ENCODE data around the gene GCLC. TPM values are rescaled to one million over a fixed set of nuclear protein-coding genes. Genes with fewer than 3 reads are reported as not detected.

The GCLC gene
- total RNA-seq, 6 donors from 2014 or later = 21.9 to 60.2 (median 27.2) TPM

DNA sequence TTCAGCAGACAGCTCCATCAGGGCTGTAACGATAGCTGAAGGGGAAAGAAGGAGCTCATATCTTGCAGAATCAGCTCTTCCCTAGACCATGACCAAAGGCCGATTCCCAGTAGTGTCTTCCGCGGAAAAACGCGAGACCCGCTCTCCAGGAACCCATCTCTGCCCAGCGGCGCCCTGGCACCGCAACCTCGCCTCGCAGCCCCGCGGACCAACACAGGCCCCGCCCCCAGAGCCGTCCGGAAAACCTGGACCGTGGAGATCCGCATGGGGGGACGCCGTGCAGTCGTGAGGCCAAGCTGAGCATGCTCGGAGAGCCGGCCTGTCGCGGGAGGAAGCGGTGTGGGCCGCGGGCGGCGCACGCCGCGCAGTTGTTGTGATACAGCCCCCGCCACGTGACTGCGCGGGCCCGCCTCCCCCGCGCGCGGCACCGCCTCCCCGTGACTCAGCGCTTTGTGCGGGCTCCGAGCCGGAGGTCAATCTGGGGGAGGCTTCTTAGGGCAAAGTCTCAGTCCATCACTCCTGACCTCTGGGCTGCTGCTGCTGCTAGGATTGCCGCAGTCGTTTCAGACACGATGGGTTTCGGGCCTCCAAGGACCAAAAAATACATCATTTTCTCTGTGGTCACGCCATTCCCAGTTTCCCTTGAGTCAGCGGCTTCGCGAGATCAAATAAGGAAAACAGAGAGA, 3.1 kb upstream of the GCLC start:
- peaks cover 0 to 1% (median 0%) of the 10 kb centered on the region in 4 donors for H3K27me3 ChIP-seq
- ATAC-seq (ENCODE audit: low FRiP score in 2 of 2) = peak; percentile 95 to 97
- 1 to 3% methylated on average over 21 to 57 of the region's 57 CpGs for WGBS, 2 donors
- no peaks in the 10 kb centered on the region for H3K9me3 ChIP-seq
- H3K36me3 ChIP-seq = no peaks in the 10 kb centered on the region
- DNase-seq = peak; percentile 97 to 99
- H3K4me3 ChIP-seq = peak overlapping the region; percentile 47 to 64 (median 59)
- TF ChIP-seq, protein P1, sequence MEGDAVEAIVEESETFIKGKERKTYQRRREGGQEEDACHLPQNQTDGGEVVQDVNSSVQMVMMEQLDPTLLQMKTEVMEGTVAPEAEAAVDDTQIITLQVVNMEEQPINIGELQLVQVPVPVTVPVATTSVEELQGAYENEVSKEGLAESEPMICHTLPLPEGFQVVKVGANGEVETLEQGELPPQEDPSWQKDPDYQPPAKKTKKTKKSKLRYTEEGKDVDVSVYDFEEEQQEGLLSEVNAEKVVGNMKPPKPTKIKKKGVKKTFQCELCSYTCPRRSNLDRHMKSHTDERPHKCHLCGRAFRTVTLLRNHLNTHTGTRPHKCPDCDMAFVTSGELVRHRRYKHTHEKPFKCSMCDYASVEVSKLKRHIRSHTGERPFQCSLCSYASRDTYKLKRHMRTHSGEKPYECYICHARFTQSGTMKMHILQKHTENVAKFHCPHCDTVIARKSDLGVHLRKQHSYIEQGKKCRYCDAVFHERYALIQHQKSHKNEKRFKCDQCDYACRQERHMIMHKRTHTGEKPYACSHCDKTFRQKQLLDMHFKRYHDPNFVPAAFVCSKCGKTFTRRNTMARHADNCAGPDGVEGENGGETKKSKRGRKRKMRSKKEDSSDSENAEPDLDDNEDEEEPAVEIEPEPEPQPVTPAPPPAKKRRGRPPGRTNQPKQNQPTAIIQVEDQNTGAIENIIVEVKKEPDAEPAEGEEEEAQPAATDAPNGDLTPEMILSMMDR (IDR thresholded peaks at IDR 0.05) = peak in 4 of 6 experiments; percentile 10 to 57 (median 22)
- peak; percentile 48 to 90 for TF ChIP-seq POLR2AphosphoS5 (IDR thresholded peaks at IDR 0.05)
- TF ChIP-seq POLR2A (IDR thresholded peaks at IDR 0.05) = peak in 1 of 4 donors; percentile 69
- TF ChIP-seq EP300 (IDR thresholded peaks at IDR 0.05) = peak in 1 of 4 donors; percentile 80
- peak overlapping the region; percentile 75 to 87 (median 82) for H3K27ac ChIP-seq
- peaks cover 14 to 34% (median 16%) of the 10 kb centered on the region in 4 donors for H3K4me1 ChIP-seq

DNA sequence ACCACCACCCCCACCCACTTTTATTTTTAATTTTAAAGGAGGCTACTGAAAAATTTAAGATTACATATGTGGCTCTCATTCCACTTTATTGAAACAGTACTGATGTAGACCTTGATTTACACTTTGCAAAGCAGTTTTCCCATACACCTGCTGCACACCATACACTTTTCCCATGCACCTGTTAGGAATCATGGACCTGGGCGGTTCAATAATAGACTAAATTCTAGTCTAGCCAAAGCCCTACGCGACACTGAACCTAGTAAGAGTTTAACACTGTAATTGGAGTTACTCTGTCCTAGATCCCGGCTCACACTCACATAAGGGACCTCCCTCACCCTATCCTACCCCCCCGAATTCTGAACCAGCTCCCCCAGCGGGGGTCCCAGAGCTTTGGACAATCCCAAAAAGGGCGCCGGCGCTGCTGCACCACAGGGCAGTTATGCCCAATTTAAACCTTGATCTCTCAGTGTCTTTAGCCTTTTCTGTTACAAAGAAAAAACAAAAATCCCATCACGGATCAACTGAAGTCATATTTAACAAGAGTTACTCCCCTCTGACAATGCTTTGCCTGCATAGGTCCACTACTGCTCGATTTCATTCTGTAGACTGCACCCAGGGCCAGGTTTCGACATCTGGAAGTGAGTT, 2.4 kb upstream of the GCLC start:
- Histone ChIP-seq H3K27me3 (peaks cover 0 to 1% (median 0%) of the 10 kb centered on the region in 4 donors), H3K9me3 (no peaks in the 10 kb centered on the region), H3K27ac (peak overlapping the region; percentile 48 to 87 (median 82)), H3K36me3 (no peaks in the 10 kb centered on the region), H3K4me1 (peaks cover 14 to 39% (median 19%) of the 10 kb centered on the region in 4 donors), H3K4me3 (peak overlapping the region; percentile 47 to 64 (median 59))
- ATAC-seq (ENCODE audit: low FRiP score in 2 of 2) (peak; percentile 3 to 19), DNase-seq (peak in 1 of 2 donors; percentile 20)
- 15 to 20% methylated on average over 11 to 12 of the region's 12 CpGs for WGBS, 2 donors
- TF ChIP-seq POLR2AphosphoS5 (IDR thresholded peaks at IDR 0.05) (no peak), POLR2A (IDR thresholded peaks at IDR 0.05) (no peak), EP300 (IDR thresholded peaks at IDR 0.05) (no peak)
- TF ChIP-seq, protein P1 (IDR thresholded peaks at IDR 0.05) = no peak

DNA sequence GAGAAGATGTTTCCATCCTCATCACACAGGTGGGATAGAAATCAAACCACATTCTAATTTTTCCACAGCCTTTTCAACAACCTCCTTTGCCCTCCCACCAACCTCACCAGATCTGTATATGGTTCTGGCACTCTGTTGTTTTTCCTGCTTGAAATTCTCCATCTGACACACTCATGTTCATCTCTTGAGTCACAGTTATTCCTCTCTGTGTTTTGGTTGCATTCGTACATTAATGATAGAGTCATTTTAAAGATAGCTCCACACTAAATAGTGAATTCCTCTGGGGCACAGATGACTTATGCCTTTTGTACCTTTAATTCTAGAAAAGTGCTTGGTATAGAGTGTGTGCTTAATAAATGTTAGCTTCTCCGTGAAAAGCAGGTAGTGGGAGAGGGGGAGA, 1.4 kb upstream of the GCLC start:
- ATAC-seq (ENCODE audit: low FRiP score in 2 of 2) (no peak), DNase-seq (no peak)
- Histone ChIP-seq H3K27me3 (peaks cover 0 to 1% (median 0%) of the 10 kb centered on the region in 4 donors), H3K4me3 (no peak overlapping the region), H3K9me3 (no peaks in the 10 kb centered on the region), H3K4me1 (peaks cover 14 to 39% (median 19%) of the 10 kb centered on the region in 4 donors), H3K27ac (no peak overlapping the region), H3K36me3 (no peaks in the 10 kb centered on the region)
- 74 to 85% methylated on average over 2 of the region's 2 CpGs for WGBS, 2 donors
- TF ChIP-seq POLR2AphosphoS5 (IDR thresholded peaks at IDR 0.05) = no peak
- no peak for TF ChIP-seq POLR2A (IDR thresholded peaks at IDR 0.05)
- TF ChIP-seq EP300 (IDR thresholded peaks at IDR 0.05) = no peak
- TF ChIP-seq, protein P1 (IDR thresholded peaks at IDR 0.05) = no peak

DNA sequence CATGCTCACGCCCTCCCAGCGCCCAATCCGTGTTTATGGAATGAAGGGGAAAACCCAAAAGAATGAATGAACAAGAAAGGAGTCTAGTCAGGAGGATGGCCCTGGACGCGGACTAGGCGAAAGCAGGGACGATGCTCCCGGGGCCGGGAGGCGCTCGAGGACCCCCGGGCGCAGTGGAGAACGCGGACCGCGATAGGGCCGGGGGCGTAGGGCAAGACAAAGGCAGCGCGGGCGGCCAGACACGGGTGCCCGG, 758 bp downstream of the GCLC start:
- Histone ChIP-seq H3K27ac (peak overlapping the region; percentile 85 to 94 (median 90)), H3K4me3 (peak overlapping the region; percentile 45 to 84 (median 74)), H3K27me3 (peaks cover 0 to 1% (median 0%) of the 10 kb centered on the region in 4 donors), H3K4me1 (peaks cover 14 to 39% (median 19%) of the 10 kb centered on the region in 4 donors), H3K9me3 (no peaks in the 10 kb centered on the region), H3K36me3 (no peaks in the 10 kb centered on the region)
- ATAC-seq (ENCODE audit: low FRiP score in 2 of 2) (no peak), DNase-seq (no peak)
- WGBS, 2 donors = 1% methylated on average over 24 of the region's 24 CpGs
- TF ChIP-seq EP300 (IDR thresholded peaks at IDR 0.05) (no peak), POLR2AphosphoS5 (IDR thresholded peaks at IDR 0.05) (no peak), POLR2A (IDR thresholded peaks at IDR 0.05) (no peak)
- TF ChIP-seq, protein P1 (IDR thresholded peaks at IDR 0.05) = no peak

Measured in upper lobe of left lung (tissue), 6 donors.